Parathyroid adenoma (tissue), 2 donors: ENCODE data around the gene FUNDC2.

ENCODE experiments used
- H2AFZ ChIP-seq: fragments of 300-600 bp; sonication (generic); one replicate; pipeline ENCODE4 v1.7.0; 2017; ENCODE audit warnings: antibody characterized with exemption, mild to moderate bottlenecking
- H3K27ac ChIP-seq: fragments of 300-600 bp; sonication (generic); one replicate; pipeline ENCODE4 v1.7.0; 2017
- H3K27me3 ChIP-seq: fragments of 300-600 bp; sonication (generic); one replicate; pipeline ENCODE4 v1.7.0; 2017; ENCODE audit warnings: low read length; ENCODE audit not compliant: control insufficient read depth, insufficient read depth
- H3K36me3 ChIP-seq: fragments of 300-600 bp; sonication (generic); one replicate; pipeline ENCODE4 v1.7.0; 2017; ENCODE audit warnings: low read length; ENCODE audit not compliant: control insufficient read depth, insufficient read depth
- H3K4me1 ChIP-seq: fragments of 300-600 bp; sonication (generic); one replicate; pipeline ENCODE4 v1.7.0; 2017; ENCODE audit warnings: control low read depth
- H3K4me2 ChIP-seq: fragments of 300-600 bp; sonication (generic); one replicate; pipeline ENCODE4 v1.7.0; 2017; ENCODE audit warnings: low read length
- H3K4me3 ChIP-seq: fragments of 300-600 bp; sonication (generic); one replicate; pipeline ENCODE4 v1.7.0; 2017; ENCODE audit warnings: low read depth, low read length
- H3K79me2 ChIP-seq: fragments of 300-600 bp; sonication (generic); one replicate; pipeline ENCODE4 v1.7.0; 2017; ENCODE audit warnings: control low read depth
- H3K9ac ChIP-seq: fragments of 300-600 bp; sonication (generic); one replicate; pipeline ENCODE4 v1.7.0; 2017; ENCODE audit warnings: mild to moderate bottlenecking
- H3K9me3 ChIP-seq: fragments of 300-600 bp; sonication (generic); one replicate; pipeline ENCODE4 v1.7.0; 2017; ENCODE audit warnings: low read length; ENCODE audit not compliant: control insufficient read depth
- CTCF ChIP-seq: fragments of 300-600 bp; sonication (generic); IDR thresholded peaks from one replicate; pipeline ENCODE4 v1.7.0; 2017; ENCODE audit warnings: antibody characterized with exemption, mild to moderate bottlenecking
- donor health status: primary hyperparathyroidism.

The FUNDC2 gene

GRCh38 chrX:155070975-155071693, 44.5 kb downstream of the FUNDC2 start, which contains the start of the genes BRCC3, CMC4 and MTCP1:
Gene BRCC3, plus strand, starts transcription at chrX:155071508. Its CDS starts 20 bp downstream, at chrX:155071528.
Gene CMC4, minus strand, starts transcription at chrX:155071136. Its CDS starts 7,113 bp downstream, at chrX:155064023.
Gene MTCP1, minus strand, starts transcription at chrX:155071136. Its CDS starts 5,126 bp downstream, at chrX:155066010.
- no peak for TF ChIP-seq CTCF

GRCh38 chrX:155071694-155072280, 45.1 kb downstream of the FUNDC2 start:
- Histone ChIP-seq H3K4me1 (peaks cover 4% of the 10 kb centered on the region), H3K79me2 (peaks cover 2% of the 10 kb centered on the region), H3K4me3 (peak overlapping the region; percentile 71), H2AFZ (peak overlapping the region; percentile 86), H3K9ac (peak overlapping the region; percentile 28), H3K4me2 (peak overlapping the region; percentile 69), H3K27me3 (no peaks in the 10 kb centered on the region), H3K27ac (peak overlapping the region; percentile 72), H3K36me3 (no peaks in the 10 kb centered on the region), H3K9me3 (no peaks in the 10 kb centered on the region)
- no peak for TF ChIP-seq CTCF

More at GRCh38 chrX:155070975-155071693, 44.5 kb downstream of the FUNDC2 start, which contains the start of the genes BRCC3, CMC4 and MTCP1:
- Histone ChIP-seq H3K4me3 (peak within 1 kb of the TSS; percentile 71), H3K4me1 (peaks cover 4% of the 10 kb centered on the region), H3K9me3 (no peaks in the 10 kb centered on the region), H2AFZ (peak within 1 kb of the TSS; percentile 86), H3K27ac (peak within 1 kb of the TSS; percentile 84), H3K4me2 (peak within 1 kb of the TSS; percentile 75), H3K9ac (peak within 1 kb of the TSS; percentile 92), H3K36me3 (no peaks in the 10 kb centered on the region), H3K27me3 (no peaks in the 10 kb centered on the region), H3K79me2 (peaks cover 2% of the 10 kb centered on the region)

- peak; percentile 32 for TF ChIP-seq CTCF
- H3K9ac ChIP-seq, result no peak overlapping the region
- H3K36me3 ChIP-seq, result no peaks in the 10 kb centered on the region
- H3K4me2 ChIP-seq, result no peak overlapping the region
- no peaks in the 10 kb centered on the region for H3K9me3 ChIP-seq
- no peak overlapping the region for H3K4me3 ChIP-seq
- no peaks in the 10 kb centered on the region for H3K4me1 ChIP-seq
- no peaks in the 10 kb centered on the region for H3K79me2 ChIP-seq
- no peak overlapping the region for H3K27ac ChIP-seq
- no peaks in the 10 kb centered on the region for H3K27me3 ChIP-seq
- no peak overlapping the region for H2AFZ ChIP-seq
These were observed 59.7 kb downstream of the FUNDC2 start for GRCh38 chrX:155086202-155086840.

- no peaks in the 10 kb centered on the region for H3K4me1 ChIP-seq
- no peak for TF ChIP-seq CTCF
- no peak overlapping the region for H3K4me2 ChIP-seq
- H3K4me3 ChIP-seq, result no peak overlapping the region
- H3K27me3 ChIP-seq, result no peaks in the 10 kb centered on the region
- H3K9me3 ChIP-seq, result no peaks in the 10 kb centered on the region
- H2AFZ ChIP-seq, result no peak overlapping the region
- H3K79me2 ChIP-seq, result no peaks in the 10 kb centered on the region
- no peak overlapping the region for H3K27ac ChIP-seq
- no peaks in the 10 kb centered on the region for H3K36me3 ChIP-seq
- H3K9ac ChIP-seq, result no peak overlapping the region
These were observed 60.5 kb downstream of the FUNDC2 start for GRCh38 chrX:155086961-155087735.
